LNCAP (cell line): Measurements from ENCODE around the gene TCF25.

Experiments
- CTCF ChIP-seq: fragments of 450-650 bp; IDR thresholded peaks from 2 replicates; pipeline ENCODE4 v1.5.1; 2017; ENCODE audit warnings: mild to moderate bottlenecking

Gene TCF25

DNA sequence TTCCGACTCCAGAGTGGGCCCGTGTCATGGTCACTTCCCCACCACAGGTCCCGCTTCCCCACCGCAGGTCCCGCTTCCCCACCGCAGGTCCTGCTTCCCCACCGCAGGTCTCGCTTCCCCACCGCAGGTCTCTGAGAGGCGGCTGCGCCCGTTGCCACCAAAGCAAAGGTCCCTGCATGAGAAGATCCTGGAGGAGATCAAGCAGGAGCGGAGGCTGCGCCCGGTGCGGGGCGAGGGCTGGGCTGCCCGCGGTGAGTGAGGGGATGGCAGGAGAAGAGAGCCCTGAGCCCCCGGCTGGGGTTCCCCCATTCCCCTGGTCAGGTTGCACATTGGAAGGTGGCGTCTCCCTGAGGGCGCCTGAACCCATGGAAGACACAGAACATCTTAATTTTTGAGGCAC, 17.4 kb upstream of the TCF25 start:
- TF ChIP-seq CTCF = no peak

GRCh38 chr16:89858973-89859614, 14.3 kb upstream of the TCF25 start:
- TF ChIP-seq CTCF = no peak

DNA sequence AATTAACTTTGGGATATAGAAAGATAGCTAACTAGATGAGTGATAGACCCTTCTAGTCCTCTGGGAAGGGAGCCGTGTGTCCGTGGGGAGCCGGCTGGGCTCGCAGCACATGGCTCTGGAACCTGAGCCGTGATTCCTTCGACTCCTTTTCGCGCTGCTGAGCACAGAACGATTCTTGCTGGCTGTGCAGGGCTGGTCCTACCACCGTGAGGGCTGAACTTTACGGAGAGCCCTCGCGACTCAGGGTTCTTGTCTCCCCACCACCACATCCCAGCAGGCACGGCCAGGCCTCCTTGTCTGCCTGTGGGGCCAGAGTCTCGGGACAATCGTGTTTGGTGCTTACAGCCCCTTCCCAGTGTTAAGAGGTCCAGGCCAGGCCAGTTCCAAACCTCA, 13.8 kb upstream of the TCF25 start:
- TF ChIP-seq CTCF = no peak

- TF ChIP-seq CTCF = peak; percentile 99
These were observed 12.6 kb upstream of the TCF25 start for GRCh38 chr16:89860747-89861304.

- no peak for TF ChIP-seq CTCF
These were observed 11.7 kb upstream of the TCF25 start for GRCh38 chr16:89861648-89862047.

- TF ChIP-seq CTCF = no peak
These were observed 10.7 kb upstream of the TCF25 start for GRCh38 chr16:89862732-89863131.

GRCh38 chr16:89863741-89864526, 9.5 kb upstream of the TCF25 start:
- TF ChIP-seq CTCF = no peak
